GM13977 (cell line): ENCODE measurements around the gene RAB32.

Source experiments
- DNase-seq: peaks from one replicate; pipeline ENCODE4 v3.0.0; 2012; ENCODE audit warnings: low spot score
- CTCF ChIP-seq: IDR thresholded peaks from 2 replicates; pipeline ENCODE4 v1.5.1; 2012; ENCODE audit warnings: mild to moderate bottlenecking, control low read depth; ENCODE audit not compliant: insufficient read depth; ENCODE audit errors: extremely low read depth, missing control alignments
- in situ Hi-C: fragments of 300-500 bp; cut with MboI; formaldehyde crosslinking; loops from one replicate; pipeline ENCODE4 v1.12.0; 2022; ENCODE audit warnings: low sequenced_read_pairs, low pct_unique_long_range_greater_than_20kb, mixed read lengths, inconsistent platforms; ENCODE audit not compliant: unreplicated experiment

The RAB32 gene

GRCh38 chr6:146602526-146602925 is 58.9 kb downstream of the RAB32 start:
- no peak for DNase-seq
- in situ Hi-C loops, result no loop called here
- TF ChIP-seq CTCF, result no peak
